H9 (cell line): ENCODE results near the gene ZNF133. TPM values are rescaled to one million over a fixed set of nuclear protein-coding genes. Genes with fewer than 3 reads are reported as not detected.

Experiments used
- DNase-seq: peaks from one replicate; pipeline ENCODE4 v3.0.0-alpha.2; 2017
- H2AFZ ChIP-seq: one replicate; pipeline ENCODE4 v1.6.1; 2013; ENCODE audit warnings: mild to moderate bottlenecking, low read length, control low read depth, moderate library complexity
- H2AK5ac ChIP-seq: 2 replicates; pipeline ENCODE4 v1.6.1; 2013; ENCODE audit warnings: low read length, control low read depth, mixed read lengths; ENCODE audit not compliant: insufficient read length
- H2BK120ac ChIP-seq: one replicate; pipeline ENCODE4 v1.6.1; 2013; ENCODE audit warnings: low read depth, mild to moderate bottlenecking, low read length, control low read depth, inconsistent platforms; ENCODE audit not compliant: poor library complexity, severe bottlenecking
- H2BK12ac ChIP-seq: 2 replicates; pipeline ENCODE4 v1.6.1; 2013; ENCODE audit warnings: low read length, control low read depth, mixed read lengths, low read depth; ENCODE audit not compliant: insufficient read length
- H2BK15ac ChIP-seq: 2 replicates; pipeline ENCODE4 v1.6.1; 2013; ENCODE audit warnings: low read depth, low read length, control low read depth
- H2BK20ac ChIP-seq: one replicate; pipeline ENCODE4 v1.6.1; 2013; ENCODE audit warnings: low read depth, mild to moderate bottlenecking, low read length, control low read depth, inconsistent platforms; ENCODE audit not compliant: poor library complexity, severe bottlenecking
- H2BK5ac ChIP-seq: 2 replicates; pipeline ENCODE4 v1.6.1; 2013; ENCODE audit warnings: low read length, control low read depth, mixed read lengths; ENCODE audit not compliant: insufficient read length
- H3K14ac ChIP-seq: 2 replicates; pipeline ENCODE4 v1.6.1; 2013; ENCODE audit warnings: low read length, control low read depth; ENCODE audit not compliant: insufficient read depth
- H3K18ac ChIP-seq: 2 replicates; pipeline ENCODE4 v1.6.1; 2013; ENCODE audit warnings: low read depth, mild to moderate bottlenecking, mixed read lengths, low read length, control low read depth; ENCODE audit not compliant: insufficient read length
- H3K23ac ChIP-seq: 2 replicates; pipeline ENCODE4 v1.6.1; 2013; ENCODE audit warnings: low read length, control low read depth, mixed read lengths, low read depth; ENCODE audit not compliant: insufficient read length
- H3K23me2 ChIP-seq: 2 replicates; pipeline ENCODE4 v1.6.1; 2013; ENCODE audit warnings: low read depth, mild to moderate bottlenecking, mixed read lengths, low read length, control low read depth; ENCODE audit not compliant: insufficient read length, poor library complexity, severe bottlenecking
- H3K27ac ChIP-seq: 2 replicates; pipeline ENCODE4 v1.5.1; 2013; ENCODE audit warnings: low read length, control low read depth, mixed read lengths, low read depth; ENCODE audit not compliant: insufficient read length
- H3K27me3 ChIP-seq: 2 replicates; pipeline ENCODE4 v1.6.1; 2013; ENCODE audit warnings: low read length, control low read depth, inconsistent platforms; ENCODE audit not compliant: insufficient read depth
- H3K4ac ChIP-seq: 2 replicates; pipeline ENCODE4 v1.6.1; 2013; ENCODE audit warnings: low read depth, mild to moderate bottlenecking, control low read depth, inconsistent platforms, low read length, moderate library complexity
- H3K4me1 ChIP-seq: 2 replicates; pipeline ENCODE4 v1.6.1; 2013; ENCODE audit warnings: low read length, control low read depth, inconsistent platforms; ENCODE audit not compliant: insufficient read depth
- H3K4me2 ChIP-seq: 2 replicates; pipeline ENCODE4 v1.6.1; 2013; ENCODE audit warnings: low read length, control low read depth, mixed read lengths; ENCODE audit not compliant: insufficient read length, insufficient read depth
- H3K56ac ChIP-seq: 2 replicates; pipeline ENCODE4 v1.6.1; 2013; ENCODE audit warnings: low read depth, mild to moderate bottlenecking, mixed read lengths, low read length, control low read depth; ENCODE audit not compliant: insufficient read length
- H3K79me1 ChIP-seq: 2 replicates; pipeline ENCODE4 v1.6.1; 2013; ENCODE audit warnings: low read depth, mild to moderate bottlenecking, moderate library complexity, low read length, control low read depth, inconsistent platforms; ENCODE audit not compliant: insufficient read depth, poor library complexity, severe bottlenecking
- H3K79me2 ChIP-seq: 2 replicates; pipeline ENCODE4 v1.6.1; 2013; ENCODE audit warnings: low read length, control low read depth, inconsistent platforms; ENCODE audit not compliant: insufficient read depth
- H3K9ac ChIP-seq: 2 replicates; pipeline ENCODE4 v1.6.1; 2013; ENCODE audit warnings: low read length, control low read depth, mixed read lengths; ENCODE audit not compliant: insufficient read length; ENCODE audit errors: extremely low read depth
- H3K9me3 ChIP-seq: one replicate; pipeline ENCODE4 v1.6.1; 2013; ENCODE audit warnings: low read depth, low read length, inconsistent platforms; ENCODE audit not compliant: control insufficient read depth
- H3T11ph ChIP-seq: one replicate; pipeline ENCODE4 v1.6.1; 2013; ENCODE audit warnings: mild to moderate bottlenecking, low read length, control low read depth, inconsistent platforms
- H4K20me1 ChIP-seq: one replicate; pipeline ENCODE4 v1.6.1; 2013; ENCODE audit not compliant: control insufficient read depth, insufficient read length, insufficient read depth
- H4K5ac ChIP-seq: 2 replicates; pipeline ENCODE4 v1.6.1; 2013; ENCODE audit warnings: low read depth, mild to moderate bottlenecking, mixed read lengths, low read length, control low read depth; ENCODE audit not compliant: insufficient read length
- H4K8ac ChIP-seq: replicated peaks from 2 replicates; pipeline ENCODE4 v1.6.1; 2013; ENCODE audit warnings: low read length, control low read depth, mixed read lengths, low read depth; ENCODE audit not compliant: insufficient read length
- H4K91ac ChIP-seq: 2 replicates; pipeline ENCODE4 v1.6.1; 2013; ENCODE audit warnings: low read depth, mild to moderate bottlenecking, moderate library complexity, mixed read lengths, low read length, control low read depth; ENCODE audit not compliant: insufficient read length
- H3K27ac Mint-ChIP-seq, 3 experiments: 2 replicates in 2 of 3; 3 replicates in 1 of 3; pipeline ENCODE4 v1.8.0; 2020 to 2021; ENCODE audit warnings: mixed read lengths in 3 of 3, mild to moderate bottlenecking in 1 of 3, moderate library complexity in 1 of 3
- H3K27me3 Mint-ChIP-seq: 2 replicates; pipeline ENCODE4 v1.8.0; 2021; ENCODE audit warnings: low read depth, mild to moderate bottlenecking, moderate library complexity, mixed read lengths
- H3K36me3 Mint-ChIP-seq, 3 experiments: 2 replicates in 2 of 3; 3 replicates in 1 of 3; pipeline ENCODE4 v1.8.0; 2020 to 2021; ENCODE audit warnings: low read depth in 3 of 3, mixed read lengths in 3 of 3; ENCODE audit not compliant: insufficient read depth in 1 of 3
- H3K4me1 Mint-ChIP-seq, 2 experiments: 2 replicates each; pipeline ENCODE4 v1.8.0; 2020; ENCODE audit warnings: mixed read lengths in 2 of 2
- H3K4me3 Mint-ChIP-seq, 2 experiments: 2 replicates in 1 of 2; 3 replicates in 1 of 2; pipeline ENCODE4 v1.8.0; 2020 to 2021; ENCODE audit warnings: mild to moderate bottlenecking in 2 of 2, mixed read lengths in 2 of 2, moderate library complexity in 1 of 2
- H3K9me3 Mint-ChIP-seq, 2 experiments: 2 replicates in 1 of 2; 3 replicates in 1 of 2; pipeline ENCODE4 v1.8.0; 2020; ENCODE audit warnings: mild to moderate bottlenecking in 2 of 2, mixed read lengths in 2 of 2, moderate library complexity in 1 of 2
- total RNA-seq: library from RNA; stranded (reverse); gene quantifications from 2 replicates; pipeline ENCODE4 v1.2.1, GENCODE V29; 2021
- TF ChIP-seq, protein P1 (sequence below): fragments of 200-600 bp; sonication (generic); conservative IDR thresholded peaks from 3 replicates; pipeline ENCODE4 v1.8.0; 2021; ENCODE audit warnings: antibody characterized with exemption, mild to moderate bottlenecking

Gene ZNF133
- total RNA-seq, 1 experiment from 2014 or later, result 11.0 TPM

DNA sequence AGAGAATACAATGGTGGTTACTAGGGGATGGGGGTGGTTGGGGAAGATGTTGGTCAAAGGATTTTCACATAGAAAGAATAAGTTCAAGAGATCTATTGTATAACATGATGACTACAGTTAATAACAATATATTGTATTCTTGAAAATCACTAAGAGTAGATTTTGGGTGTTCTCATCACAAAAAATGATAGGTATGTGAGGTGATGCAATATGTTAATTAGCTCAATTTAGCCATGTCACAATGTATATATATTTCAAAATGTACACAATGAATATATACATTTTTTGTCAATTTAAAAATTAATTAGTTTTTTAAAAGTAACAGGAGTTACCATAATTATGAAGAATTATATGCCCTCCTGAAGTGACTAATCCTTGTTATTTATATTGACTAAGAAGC is 22.3 kb downstream of the ZNF133 start:
- Histone ChIP-seq H4K20me1 (no peaks in the 10 kb centered on the region), H3K27me3 (no peaks in the 10 kb centered on the region), H3K79me1 (no peaks in the 10 kb centered on the region), H3K56ac (no peak overlapping the region), H2AK5ac (no peak overlapping the region), H2BK5ac (no peak overlapping the region), H3K23me2 (no peaks in the 10 kb centered on the region), H4K91ac (no peak overlapping the region), H3K4ac (no peak overlapping the region), H2BK20ac (no peak overlapping the region), H3K4me1 (no peaks in the 10 kb centered on the region), H3K4me2 (no peak overlapping the region), H3K9ac (no peak overlapping the region), H3K23ac (no peak overlapping the region), H4K5ac (no peak overlapping the region), H2BK15ac (no peak overlapping the region), H2BK120ac (no peak overlapping the region), H4K8ac (no peak overlapping the region), H3K27ac (no peak overlapping the region), H3K18ac (no peak overlapping the region), H3K79me2 (no peaks in the 10 kb centered on the region; the same call in 1 of the 2 replicates), H2BK12ac (no peak overlapping the region), H3K14ac (no peak overlapping the region), H3T11ph (no peak overlapping the region), H2AFZ (no peak overlapping the region), H3K9me3 (no peaks in the 10 kb centered on the region)
- H3K4me1 Mint-ChIP-seq, result no peaks in the 10 kb centered on the region
- no peaks in the 10 kb centered on the region for H3K9me3 Mint-ChIP-seq
- TF ChIP-seq, protein P1, sequence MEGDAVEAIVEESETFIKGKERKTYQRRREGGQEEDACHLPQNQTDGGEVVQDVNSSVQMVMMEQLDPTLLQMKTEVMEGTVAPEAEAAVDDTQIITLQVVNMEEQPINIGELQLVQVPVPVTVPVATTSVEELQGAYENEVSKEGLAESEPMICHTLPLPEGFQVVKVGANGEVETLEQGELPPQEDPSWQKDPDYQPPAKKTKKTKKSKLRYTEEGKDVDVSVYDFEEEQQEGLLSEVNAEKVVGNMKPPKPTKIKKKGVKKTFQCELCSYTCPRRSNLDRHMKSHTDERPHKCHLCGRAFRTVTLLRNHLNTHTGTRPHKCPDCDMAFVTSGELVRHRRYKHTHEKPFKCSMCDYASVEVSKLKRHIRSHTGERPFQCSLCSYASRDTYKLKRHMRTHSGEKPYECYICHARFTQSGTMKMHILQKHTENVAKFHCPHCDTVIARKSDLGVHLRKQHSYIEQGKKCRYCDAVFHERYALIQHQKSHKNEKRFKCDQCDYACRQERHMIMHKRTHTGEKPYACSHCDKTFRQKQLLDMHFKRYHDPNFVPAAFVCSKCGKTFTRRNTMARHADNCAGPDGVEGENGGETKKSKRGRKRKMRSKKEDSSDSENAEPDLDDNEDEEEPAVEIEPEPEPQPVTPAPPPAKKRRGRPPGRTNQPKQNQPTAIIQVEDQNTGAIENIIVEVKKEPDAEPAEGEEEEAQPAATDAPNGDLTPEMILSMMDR, result no peak
- no peak for DNase-seq
- peaks cover 6 to 23% (median 21%) of the 10 kb centered on the region in 3 experiments; a peak in 6 of 7 replicates for H3K36me3 Mint-ChIP-seq
- no peaks in the 10 kb centered on the region for H3K27me3 Mint-ChIP-seq
- no peak overlapping the region for H3K4me3 Mint-ChIP-seq
- H3K27ac Mint-ChIP-seq, result no peak overlapping the region
